H54 (cell line): ENCODE data around the gene RBBP4.

Source experiments
- DNase-seq: peaks from one replicate; pipeline ENCODE4 v3.0.0; 2011; ENCODE audit warnings: low spot score, mixed read lengths; ENCODE audit not compliant: insufficient read length
- FAIRE-seq: peaks from 3 replicates; lab custom pipeline; 2011; peaks lifted over from hg19 to GRCh38; lab: Jason Lieb, UNC
- POLR2A ChIP-seq: IDR thresholded peaks from 2 replicates; pipeline ENCODE4 v1.6.1; 2011; ENCODE audit warnings: low read depth, mild to moderate bottlenecking, low read length

The RBBP4 gene

DNA sequence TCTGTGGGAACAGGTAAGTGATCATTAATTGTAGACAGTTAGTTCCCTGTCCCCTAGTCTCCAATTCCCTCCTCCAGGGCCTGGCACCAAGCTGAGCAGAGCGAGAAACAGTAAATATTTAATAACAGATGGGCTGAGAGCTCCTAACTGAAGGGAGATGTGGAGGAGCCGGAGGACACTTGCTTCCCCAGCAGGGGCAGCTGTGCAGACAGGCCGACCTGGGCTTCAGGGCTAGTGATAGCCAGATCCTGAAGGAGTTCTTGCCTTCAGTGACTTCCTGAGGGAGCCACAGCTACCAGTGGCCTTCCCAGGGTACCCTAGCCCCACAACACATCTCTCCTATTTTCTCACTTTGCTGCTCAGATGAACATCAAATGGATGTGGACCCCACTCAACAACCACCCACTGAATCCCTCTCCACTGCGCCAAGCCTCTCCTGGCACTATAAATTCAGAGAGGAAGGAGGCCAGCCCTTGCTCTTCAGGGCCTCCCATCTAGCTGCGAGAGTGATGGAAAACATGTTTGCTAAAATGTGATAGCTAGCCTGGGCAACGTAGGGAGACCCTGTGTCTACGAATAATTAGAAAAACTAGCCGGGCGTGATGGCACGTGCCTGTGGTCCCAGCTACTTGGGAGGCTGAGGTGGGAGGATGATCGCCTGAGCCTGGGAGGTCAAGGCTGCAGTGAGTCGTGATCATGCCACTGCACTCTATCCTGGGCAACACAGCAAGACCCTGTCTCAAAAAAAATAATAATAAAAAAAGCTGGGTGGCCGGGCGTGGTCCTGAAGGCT is 78.4 kb downstream of the RBBP4 start:
- FAIRE-seq = no peak
- DNase-seq = no peak
- TF ChIP-seq POLR2A = no peak

GRCh38 chr1:32733582-32734321 is 82.7 kb downstream of the RBBP4 start:
- no peak for DNase-seq
- TF ChIP-seq POLR2A = no peak
- no peak for FAIRE-seq
